Neuronal stem cell (in vitro differentiated cells): ENCODE data around the gene GADD45B.

ENCODE experiments used
- DNase-seq: peaks from one replicate; pipeline ENCODE4 v3.0.0-alpha.2; 2013; ENCODE audit warnings: low spot score
- H2AFZ ChIP-seq: one replicate; pipeline ENCODE4 v1.6.1; 2013; ENCODE audit warnings: mild to moderate bottlenecking, low read length, inconsistent platforms
- H2AK5ac ChIP-seq: 2 replicates; pipeline ENCODE4 v1.6.1; 2013; ENCODE audit warnings: low read depth, mild to moderate bottlenecking, inconsistent platforms, low read length, moderate library complexity, mixed read lengths
- H2BK120ac ChIP-seq: 2 replicates; pipeline ENCODE4 v1.6.1; 2013; ENCODE audit warnings: low read depth, mild to moderate bottlenecking, inconsistent platforms, low read length, moderate library complexity, mixed read lengths
- H2BK12ac ChIP-seq: one replicate; pipeline ENCODE4 v1.6.1; 2013; ENCODE audit warnings: low read length, inconsistent platforms
- H2BK15ac ChIP-seq: 2 replicates; pipeline ENCODE4 v1.6.1; 2013; ENCODE audit warnings: mild to moderate bottlenecking, low read length, inconsistent platforms, mixed read lengths
- H2BK5ac ChIP-seq: one replicate; pipeline ENCODE4 v1.6.1; 2013; ENCODE audit warnings: inconsistent platforms, mild to moderate bottlenecking, low read length, moderate library complexity
- H3K14ac ChIP-seq: one replicate; pipeline ENCODE4 v1.6.1; 2013; ENCODE audit warnings: low read length, inconsistent platforms
- H3K18ac ChIP-seq: 2 replicates; pipeline ENCODE4 v1.6.1; 2013; ENCODE audit warnings: low read length, inconsistent platforms
- H3K23ac ChIP-seq: 2 replicates; pipeline ENCODE4 v1.6.1; 2013; ENCODE audit warnings: low read depth, mild to moderate bottlenecking, mixed read lengths, low read length, inconsistent platforms; ENCODE audit not compliant: poor library complexity
- H3K27ac ChIP-seq: replicated peaks from 3 replicates; pipeline ENCODE4 v1.5.1; 2013; ENCODE audit warnings: low read length, inconsistent platforms
- H3K27me3 ChIP-seq, 3 experiments: 2 replicates each; pipeline ENCODE4 v1.6.1; 2013; ENCODE audit warnings: low read length in 3 of 3, mild to moderate bottlenecking in 2 of 3, inconsistent platforms in 1 of 3, low read depth in 1 of 3, mixed read lengths in 1 of 3, moderate library complexity in 1 of 3; ENCODE audit not compliant: control insufficient read depth in 3 of 3, insufficient read depth in 3 of 3
- H3K36me3 ChIP-seq, 2 donors: replicated peaks in 1 of 2; 2 replicates each; pipeline ENCODE4 v1.6.1; 2013; ENCODE audit warnings: low read length in 2 of 2; ENCODE audit not compliant: control insufficient read depth in 2 of 2, insufficient read depth in 2 of 2
- H3K4ac ChIP-seq: 2 replicates; pipeline ENCODE4 v1.6.1; 2013; ENCODE audit warnings: inconsistent platforms, mild to moderate bottlenecking, low read length, moderate library complexity
- H3K4me1 ChIP-seq, 2 donors: 1 replicate in 1 of 2; 2 replicates in 1 of 2; pipeline ENCODE4 v1.6.1; 2013; ENCODE audit warnings: low read length in 2 of 2, low read depth in 1 of 2; ENCODE audit not compliant: control insufficient read depth in 2 of 2, insufficient read depth in 1 of 2
- H3K4me2 ChIP-seq: one replicate; pipeline ENCODE4 v1.6.1; 2013; ENCODE audit warnings: mild to moderate bottlenecking, low read length, inconsistent platforms; ENCODE audit not compliant: insufficient read depth, poor library complexity, severe bottlenecking
- H3K4me3 ChIP-seq, 2 donors: 2 replicates each; pipeline ENCODE4 v1.5.1; 2013; ENCODE audit warnings: low read length in 2 of 2, mild to moderate bottlenecking in 2 of 2, inconsistent platforms in 1 of 2, moderate library complexity in 1 of 2
- H3K79me1 ChIP-seq: one replicate; pipeline ENCODE4 v1.6.1; 2013; ENCODE audit warnings: low read depth, mild to moderate bottlenecking, inconsistent platforms, low read length, moderate library complexity
- H3K9ac ChIP-seq: one replicate; pipeline ENCODE4 v1.6.1; 2013; ENCODE audit warnings: mild to moderate bottlenecking, low read depth, low read length, inconsistent platforms; ENCODE audit not compliant: poor library complexity
- H3K9me3 ChIP-seq, 2 donors: replicated peaks in 1 of 2; 2 replicates each; pipeline versions ENCODE3 to v1.6.1; 2013; ENCODE audit warnings: low read length in 2 of 2, mild to moderate bottlenecking in 2 of 2, inconsistent platforms in 1 of 2, low read depth in 1 of 2, mixed read lengths in 1 of 2, moderate library complexity in 1 of 2; ENCODE audit not compliant: control insufficient read depth in 2 of 2, insufficient read depth in 1 of 2
- H4K8ac ChIP-seq: one replicate; pipeline ENCODE4 v1.6.1; 2013; ENCODE audit warnings: low read depth, mild to moderate bottlenecking, inconsistent platforms, low read length, moderate library complexity
- H4K91ac ChIP-seq: one replicate; pipeline ENCODE4 v1.6.1; 2013; ENCODE audit warnings: low read length, low read depth, mild to moderate bottlenecking, inconsistent platforms; ENCODE audit not compliant: poor library complexity
- WGBS, 2 donors: extraction: QIAGEN DNeasy Blood & Tissue Kit; methylation state at CpG; one replicate each; pipeline ENCODE4 v1.1.7; 2013; ENCODE audit warnings: missing lambda C conversion rate in 2 of 2, mixed read lengths in 1 of 2; ENCODE audit not compliant: insufficient read length in 2 of 2, insufficient replicate concordance in 1 of 2; ENCODE audit errors: extremely low coverage in 2 of 2; 5-methylcytosine and 5-hydroxymethylcytosine counted together

GADD45B gene

GRCh38 chr19:2484178-2484937, 8.4 kb downstream of the GADD45B start:
- Histone ChIP-seq H2AK5ac (no peak overlapping the region), H3K27me3 (peaks cover 6 to 34% (median 24%) of the 10 kb centered on the region in 3 experiments), H2BK15ac (no peak overlapping the region), H3K4me1 (peaks cover 0 to 4% of the 10 kb centered on the region in 2 donors), H4K8ac (no peak overlapping the region), H3K23ac (no peak overlapping the region), H3K27ac (no peak overlapping the region), H2BK5ac (no peak overlapping the region), H3K9me3 (peaks cover 0 to 14% of the 10 kb centered on the region in 2 donors), H3K4me3 (peak overlapping the region in 1 of 2 donors; percentile 38), H2BK12ac (no peak overlapping the region), H3K9ac (peak overlapping the region; percentile 47), H3K4ac (no peak overlapping the region), H2BK120ac (no peak overlapping the region), H4K91ac (no peak overlapping the region), H3K18ac (peak overlapping the region; percentile 39), H3K36me3 (no peaks in the 10 kb centered on the region), H2AFZ (no peak overlapping the region), H3K14ac (no peak overlapping the region), H3K4me2 (no peak overlapping the region), H3K79me1 (no peaks in the 10 kb centered on the region)
- DNase-seq: no peak
- WGBS, 2 donors: no CpG with 5 or more reads among the region's 13 CpGs

DNA sequence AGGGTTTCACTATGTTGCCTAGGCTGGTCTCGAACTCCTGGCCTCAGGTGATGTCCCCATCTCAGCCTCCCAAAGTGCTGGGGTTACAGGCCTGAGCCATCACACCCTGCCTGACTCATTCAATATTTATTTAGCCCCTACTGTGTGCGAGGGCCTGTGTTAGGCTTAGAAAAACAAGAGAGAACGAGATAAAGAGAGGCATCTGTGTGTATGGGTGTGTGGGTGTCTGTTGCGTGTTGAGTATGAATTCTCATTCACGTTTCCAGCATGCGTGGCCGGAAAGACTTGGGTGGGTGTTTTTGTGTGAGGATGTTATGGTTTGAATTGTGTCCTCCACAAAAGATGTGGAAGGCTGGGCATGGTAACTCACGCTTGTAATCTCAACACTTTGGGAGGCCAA, 9.5 kb downstream of the GADD45B start:
- Histone ChIP-seq H4K8ac (no peak overlapping the region), H3K36me3 (no peaks in the 10 kb centered on the region), H2AFZ (no peak overlapping the region), H3K18ac (no peak overlapping the region), H2BK120ac (no peak overlapping the region), H3K14ac (no peak overlapping the region), H3K27me3 (peaks cover 4 to 32% (median 28%) of the 10 kb centered on the region in 3 experiments), H3K9ac (no peak overlapping the region), H3K4ac (no peak overlapping the region), H2BK15ac (no peak overlapping the region), H3K23ac (no peak overlapping the region), H3K4me1 (peaks cover 0 to 4% of the 10 kb centered on the region in 2 donors), H2BK5ac (no peak overlapping the region), H3K9me3 (peaks cover 0 to 17% of the 10 kb centered on the region in 2 donors), H2AK5ac (no peak overlapping the region), H4K91ac (no peak overlapping the region), H3K4me2 (no peak overlapping the region), H3K27ac (no peak overlapping the region), H2BK12ac (no peak overlapping the region), H3K79me1 (no peaks in the 10 kb centered on the region), H3K4me3 (no peak overlapping the region)
- WGBS, 2 donors: no CpG with 5 or more reads among the region's 8 CpGs
- no peak for DNase-seq

DNA sequence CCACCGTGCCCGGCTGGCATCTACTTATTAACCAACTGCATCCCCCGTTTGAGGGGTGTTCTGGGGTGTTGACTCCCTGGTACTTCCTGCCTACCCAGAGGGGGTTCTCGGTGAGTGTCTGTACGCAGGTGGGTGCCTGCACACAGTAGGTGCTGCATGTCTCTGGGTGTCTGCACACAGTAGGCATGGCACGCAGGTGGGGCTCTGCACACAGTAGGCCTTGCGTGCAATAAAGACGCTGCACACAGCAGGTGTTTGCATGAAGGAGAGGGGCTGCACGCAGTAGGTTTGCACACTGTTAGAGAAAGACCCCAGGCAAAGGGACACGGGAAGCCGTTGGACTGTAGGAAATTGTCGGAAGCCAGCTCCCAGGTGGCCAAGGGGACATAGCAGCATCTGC, 11.2 kb downstream of the GADD45B start:
- Histone ChIP-seq H3K79me1 (no peaks in the 10 kb centered on the region), H3K14ac (no peak overlapping the region), H3K27ac (no peak overlapping the region), H3K4me2 (no peak overlapping the region), H3K4me3 (peak overlapping the region in 1 of 2 donors; percentile 69), H3K9me3 (peaks cover 0 to 15% of the 10 kb centered on the region in 2 donors), H3K4ac (no peak overlapping the region), H4K91ac (no peak overlapping the region), H3K18ac (peak overlapping the region; percentile 2), H3K4me1 (peaks cover 0 to 4% of the 10 kb centered on the region in 2 donors), H3K23ac (peak overlapping the region; percentile 62), H3K36me3 (no peaks in the 10 kb centered on the region), H2AFZ (no peak overlapping the region), H2BK12ac (no peak overlapping the region), H2AK5ac (peak overlapping the region; percentile 27), H2BK15ac (no peak overlapping the region), H3K9ac (no peak overlapping the region), H3K27me3 (peaks cover 4 to 45% (median 28%) of the 10 kb centered on the region in 3 experiments), H2BK120ac (no peak overlapping the region), H4K8ac (no peak overlapping the region), H2BK5ac (no peak overlapping the region)
- WGBS, 2 donors: no CpG with 5 or more reads among the region's 12 CpGs
- no peak for DNase-seq

- no peak overlapping the region for H3K14ac ChIP-seq
- H2AFZ ChIP-seq: no peak overlapping the region
- peak overlapping the region; percentile 58 for H2BK15ac ChIP-seq
- peak overlapping the region; percentile 90 for H2AK5ac ChIP-seq
- peak overlapping the region; percentile 73 for H3K23ac ChIP-seq
- no peaks in the 10 kb centered on the region for H3K36me3 ChIP-seq
- H3K27ac ChIP-seq: no peak overlapping the region
- H3K4me1 ChIP-seq: peaks cover 0 to 5% of the 10 kb centered on the region in 2 donors
- H2BK120ac ChIP-seq: peak overlapping the region; percentile 97
- no peaks in the 10 kb centered on the region for H3K79me1 ChIP-seq
- peaks cover 0 to 11% of the 10 kb centered on the region in 2 donors for H3K9me3 ChIP-seq
- no peak overlapping the region for H4K91ac ChIP-seq
- H3K4me2 ChIP-seq: no peak overlapping the region
- H3K18ac ChIP-seq: peak overlapping the region; percentile 70
- peaks cover 4 to 50% (median 29%) of the 10 kb centered on the region in 3 experiments for H3K27me3 ChIP-seq
- WGBS, 2 donors: no CpG with 5 or more reads among the region's 15 CpGs
- DNase-seq: no peak
- H3K9ac ChIP-seq: no peak overlapping the region
- H3K4me3 ChIP-seq: no peak overlapping the region
- H2BK12ac ChIP-seq: no peak overlapping the region
- H2BK5ac ChIP-seq: no peak overlapping the region
- H4K8ac ChIP-seq: no peak overlapping the region
- no peak overlapping the region for H3K4ac ChIP-seq
These were observed 11.9 kb downstream of the GADD45B start for GRCh38 chr19:2487842-2488241.
